ENCODE results near the gene ALDOB. TPM values are rescaled to one million over a fixed set of nuclear protein-coding genes. Genes with fewer than 3 reads are reported as not detected.

Gene ALDOB
- total RNA-seq, 1 donor from 2014 or later: 4.8 TPM

GRCh38 chr9:101398068-101398929 lies 37.3 kb downstream of the ALDOB start, which contains the start of the genes MRPL50 and ZNF189:
TSS of gene MRPL50 (minus strand) at chr9:101398618. CDS start at chr9:101398592, 26 bp downstream.
TSS of gene ZNF189 (plus strand) at chr9:101398851. CDS start at chr9:101399157, 306 bp downstream.
- peak; percentile 98 to 99 for DNase-seq (ENCODE audit: low spot score in 2 of 2)
- Histone ChIP-seq H3K36me3 (peaks cover 28 to 30% of the 10 kb centered on the region in 2 donors), H3K27ac (peak within 1 kb of the TSS; percentile 77), H3K4me1 (peaks cover 0 to 15% of the 10 kb centered on the region in 2 donors), H3K9me3 (peaks cover 0 to 9% of the 10 kb centered on the region in 2 donors), H3K27me3 (no peaks in the 10 kb centered on the region), H3K4me3 (peak within 1 kb of the TSS; percentile 67 to 91)
- no peak for TF ChIP-seq CTCF (IDR thresholded peaks at IDR 0.05)
- intact Hi-C loops (cut with DNase I): loop anchor here (1.0 to 5.0 kb wide), 4 partner anchors 135 to 1299 kb away; partner anchors contain the start of genes ERP44, INVS, MSANTD3 and RNF20

GRCh38 chr9:101397746-101398067 lies 37.9 kb downstream of the ALDOB start:
- Histone ChIP-seq H3K27me3 (no peaks in the 10 kb centered on the region), H3K36me3 (peaks cover 22 to 24% of the 10 kb centered on the region in 2 donors), H3K4me1 (peaks cover 0 to 15% of the 10 kb centered on the region in 2 donors), H3K9me3 (peaks cover 0 to 3% of the 10 kb centered on the region in 2 donors), H3K27ac (peak overlapping the region in 1 of 2 donors; percentile 77), H3K4me3 (peak overlapping the region; percentile 67 to 91)
- no peak for TF ChIP-seq CTCF (IDR thresholded peaks at IDR 0.05)
- no peak for DNase-seq (ENCODE audit: low spot score in 2 of 2)
- intact Hi-C loops (cut with DNase I): loop anchor here (1.0 to 5.0 kb wide), 4 partner anchors 136 to 1299 kb away; partner anchors contain the start of genes ERP44, INVS, MSANTD3 and RNF20

GRCh38 chr9:101394687-101395086 lies 40.9 kb downstream of the ALDOB start:
- Histone ChIP-seq H3K9me3 (no peaks in the 10 kb centered on the region), H3K27me3 (no peaks in the 10 kb centered on the region), H3K27ac (no peak overlapping the region), H3K4me3 (no peak overlapping the region), H3K4me1 (peaks cover 0 to 6% of the 10 kb centered on the region in 2 donors), H3K36me3 (peaks cover 6 to 12% of the 10 kb centered on the region in 2 donors)
- no peak for DNase-seq (ENCODE audit: low spot score in 2 of 2)
- no peak for TF ChIP-seq CTCF (IDR thresholded peaks at IDR 0.05)
- intact Hi-C loops (cut with DNase I): loop anchor here (5.0 kb wide), 2 partner anchors 967 to 1042 kb away; partner anchors contain the start of genes MSANTD3 and TEX10

- Histone ChIP-seq H3K4me3 (no peak overlapping the region), H3K4me1 (peaks cover 0 to 3% of the 10 kb centered on the region in 2 donors), H3K9me3 (no peaks in the 10 kb centered on the region), H3K27ac (no peak overlapping the region), H3K36me3 (peaks cover 10 to 18% of the 10 kb centered on the region in 2 donors), H3K27me3 (no peaks in the 10 kb centered on the region)
- TF ChIP-seq CTCF (IDR thresholded peaks at IDR 0.05): no peak
- no peak for DNase-seq (ENCODE audit: low spot score in 2 of 2)
- intact Hi-C loops (cut with DNase I): no loop called here
These were observed 42.4 kb downstream of the ALDOB start for GRCh38 chr9:101393135-101393534.

GRCh38 chr9:101388507-101388993 lies 47.0 kb downstream of the ALDOB start:
- Histone ChIP-seq H3K36me3 (peaks cover 10 to 18% of the 10 kb centered on the region in 2 donors), H3K27ac (no peak overlapping the region), H3K4me3 (no peak overlapping the region), H3K27me3 (no peaks in the 10 kb centered on the region), H3K4me1 (no peaks in the 10 kb centered on the region), H3K9me3 (peaks cover 0 to 5% of the 10 kb centered on the region in 2 donors)
- no peak for TF ChIP-seq CTCF (IDR thresholded peaks at IDR 0.05)
- intact Hi-C loops (cut with DNase I): no loop called here
- DNase-seq (ENCODE audit: low spot score in 2 of 2): no peak
